Peyer's patch (tissue), 4 donors: ENCODE results near the gene SLC7A9. TPM values are rescaled to one million over a fixed set of nuclear protein-coding genes. Genes with fewer than 3 reads are reported as not detected.

ENCODE experiments used
- DNase-seq, 3 donors: peaks; one replicate each; pipeline ENCODE4 v3.0.0-alpha.2; 2017 to 2019
- H3K27ac ChIP-seq, 4 donors: fragments of 200-600 bp; sonication (generic); one replicate each; pipeline ENCODE4 v1.5.1; 2016 to 2019
- H3K27me3 ChIP-seq, 2 donors: fragments of 200-600 bp; sonication (generic); one replicate each; pipeline ENCODE4 v1.5.1; 2019
- H3K36me3 ChIP-seq, 3 donors: fragments of 200-600 bp; sonication (generic); one replicate each; pipeline ENCODE4 v1.5.1; 2016 to 2019
- H3K4me1 ChIP-seq, 4 donors: fragments of 200-600 bp; sonication (generic); one replicate each; pipeline ENCODE4 v1.5.1; 2016 to 2019
- H3K4me3 ChIP-seq, 4 donors: fragments of 200-600 bp; sonication (generic); 1 replicate in 3 of 4; 2 replicates in 1 of 4; pipeline ENCODE4 v1.5.1; 2016 to 2019; ENCODE audit warnings: mild to moderate bottlenecking in 1 of 4
- H3K9me3 ChIP-seq, 4 donors: fragments of 200-600 bp; sonication (generic); one replicate each; pipeline ENCODE4 v1.5.1; 2016 to 2019; ENCODE audit warnings: mild to moderate bottlenecking in 1 of 4
- POLR2A ChIP-seq, 2 donors: fragments of 450-650 bp; IDR thresholded peaks; one replicate each; pipeline ENCODE4 v1.5.1; 2017; ENCODE audit warnings: antibody characterized with exemption in 2 of 2, mild to moderate bottlenecking in 2 of 2, moderate library complexity in 2 of 2
- total RNA-seq, 4 donors: library from RNA; depleted of rRNA; stranded (reverse); fragments of >200 nt; gene quantifications; one replicate each; pipeline ENCODE4 v1.1.0, GENCODE V29; 2016
- TF ChIP-seq, protein P1 (sequence below), 6 experiments: fragments of 450-650 bp in 4 of 6; fragments of 200-600 bp in 2 of 6; sonication (generic) in 1 of 6; IDR thresholded peaks; one replicate each; pipeline ENCODE4 v1.5.1; 2017 to 2019; ENCODE audit warnings: antibody characterized with exemption in 6 of 6, mild to moderate bottlenecking in 3 of 6, moderate library complexity in 1 of 6

Gene SLC7A9
- total RNA-seq, 4 donors from 2014 or later, result 22.3 to 1,183 (median 609) TPM

GRCh38 chr19:32911467-32911866 lies 41.9 kb upstream of the SLC7A9 start:
- Histone ChIP-seq H3K27ac (no peak overlapping the region), H3K4me1 (no peaks in the 10 kb centered on the region), H3K27me3 (no peaks in the 10 kb centered on the region), H3K4me3 (no peak overlapping the region), H3K36me3 (peaks cover 0 to 16% (median 0%) of the 10 kb centered on the region in 3 donors), H3K9me3 (no peaks in the 10 kb centered on the region)
- no peak for TF ChIP-seq POLR2A (IDR thresholded peaks at IDR 0.05)
- TF ChIP-seq, protein P1, sequence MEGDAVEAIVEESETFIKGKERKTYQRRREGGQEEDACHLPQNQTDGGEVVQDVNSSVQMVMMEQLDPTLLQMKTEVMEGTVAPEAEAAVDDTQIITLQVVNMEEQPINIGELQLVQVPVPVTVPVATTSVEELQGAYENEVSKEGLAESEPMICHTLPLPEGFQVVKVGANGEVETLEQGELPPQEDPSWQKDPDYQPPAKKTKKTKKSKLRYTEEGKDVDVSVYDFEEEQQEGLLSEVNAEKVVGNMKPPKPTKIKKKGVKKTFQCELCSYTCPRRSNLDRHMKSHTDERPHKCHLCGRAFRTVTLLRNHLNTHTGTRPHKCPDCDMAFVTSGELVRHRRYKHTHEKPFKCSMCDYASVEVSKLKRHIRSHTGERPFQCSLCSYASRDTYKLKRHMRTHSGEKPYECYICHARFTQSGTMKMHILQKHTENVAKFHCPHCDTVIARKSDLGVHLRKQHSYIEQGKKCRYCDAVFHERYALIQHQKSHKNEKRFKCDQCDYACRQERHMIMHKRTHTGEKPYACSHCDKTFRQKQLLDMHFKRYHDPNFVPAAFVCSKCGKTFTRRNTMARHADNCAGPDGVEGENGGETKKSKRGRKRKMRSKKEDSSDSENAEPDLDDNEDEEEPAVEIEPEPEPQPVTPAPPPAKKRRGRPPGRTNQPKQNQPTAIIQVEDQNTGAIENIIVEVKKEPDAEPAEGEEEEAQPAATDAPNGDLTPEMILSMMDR (IDR thresholded peaks at IDR 0.05), result no peak
- no peak for DNase-seq

DNA sequence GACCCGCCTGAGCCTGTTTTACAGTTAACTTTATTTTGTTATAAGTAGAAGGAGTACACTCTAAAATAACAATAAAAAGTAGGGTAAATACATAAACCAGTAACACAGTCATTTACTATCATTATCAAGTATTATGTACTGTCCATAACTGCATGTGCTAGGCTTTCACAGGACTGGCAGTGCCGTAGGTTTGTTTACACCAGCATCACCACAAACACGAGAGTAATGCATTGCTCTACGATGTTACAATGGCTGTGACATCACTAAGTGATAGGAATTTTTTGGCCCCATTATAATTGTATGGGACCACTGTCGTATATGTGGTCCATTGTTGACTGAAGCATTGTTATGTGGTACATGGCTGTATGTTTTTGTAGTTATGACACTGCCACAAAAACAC lies 41.3 kb upstream of the SLC7A9 start:
- TF ChIP-seq, protein P1 (IDR thresholded peaks at IDR 0.05), result no peak
- TF ChIP-seq POLR2A (IDR thresholded peaks at IDR 0.05), result no peak
- peaks cover 0 to 16% (median 0%) of the 10 kb centered on the region in 3 donors for H3K36me3 ChIP-seq

GRCh38 chr19:32910094-32910493 lies 40.5 kb upstream of the SLC7A9 start:
- Histone ChIP-seq H3K9me3 (no peaks in the 10 kb centered on the region), H3K27me3 (no peaks in the 10 kb centered on the region), H3K27ac (no peak overlapping the region), H3K4me1 (no peaks in the 10 kb centered on the region), H3K36me3 (peaks cover 0 to 14% (median 0%) of the 10 kb centered on the region in 3 donors), H3K4me3 (no peak overlapping the region)
- no peak for DNase-seq
- TF ChIP-seq POLR2A (IDR thresholded peaks at IDR 0.05), result no peak
- TF ChIP-seq, protein P1 (IDR thresholded peaks at IDR 0.05), result no peak

More for the DNA sequence above, 41.3 kb upstream of the SLC7A9 start:
- H3K9me3 ChIP-seq, result no peaks in the 10 kb centered on the region
- H3K4me1 ChIP-seq, result no peaks in the 10 kb centered on the region
- DNase-seq, result no peak
- no peak overlapping the region for H3K4me3 ChIP-seq
- no peaks in the 10 kb centered on the region for H3K27me3 ChIP-seq
- H3K27ac ChIP-seq, result no peak overlapping the region

DNA sequence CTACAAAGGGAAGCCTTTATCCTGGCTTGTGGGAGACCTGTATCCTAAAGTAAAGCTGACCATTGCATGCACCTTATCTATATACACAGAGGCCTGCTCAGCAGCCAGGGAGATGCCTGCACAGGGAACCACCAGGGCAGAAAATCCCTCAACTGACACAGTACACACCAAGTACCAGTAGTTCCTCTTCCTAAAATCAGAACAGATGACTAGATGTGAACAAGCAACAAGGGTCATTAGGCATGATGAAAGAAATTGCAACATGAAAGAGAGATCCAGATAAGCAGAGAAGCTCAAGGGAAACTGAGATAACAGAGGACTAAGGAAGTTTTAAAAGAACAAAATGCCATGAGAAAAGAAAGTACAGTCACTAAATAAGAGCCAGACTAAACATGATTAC lies 39.7 kb upstream of the SLC7A9 start:
- TF ChIP-seq POLR2A (IDR thresholded peaks at IDR 0.05), result no peak
- TF ChIP-seq, protein P1 (IDR thresholded peaks at IDR 0.05), result no peak

GRCh38 chr19:32908641-32909190 lies 39.1 kb upstream of the SLC7A9 start:
- peaks cover 0 to 12% (median 0%) of the 10 kb centered on the region in 3 donors for H3K36me3 ChIP-seq
- no peak for DNase-seq
- H3K27me3 ChIP-seq, result no peaks in the 10 kb centered on the region
- no peaks in the 10 kb centered on the region for H3K9me3 ChIP-seq
- TF ChIP-seq, protein P1 (IDR thresholded peaks at IDR 0.05), result no peak
- TF ChIP-seq POLR2A (IDR thresholded peaks at IDR 0.05), result no peak
- no peak overlapping the region for H3K27ac ChIP-seq
- H3K4me3 ChIP-seq, result no peak overlapping the region
- H3K4me1 ChIP-seq, result no peaks in the 10 kb centered on the region

More for the DNA sequence above, 39.7 kb upstream of the SLC7A9 start:
- DNase-seq, result no peak
- Histone ChIP-seq H3K4me1 (no peaks in the 10 kb centered on the region), H3K4me3 (no peak overlapping the region), H3K27ac (no peak overlapping the region), H3K36me3 (peaks cover 0 to 12% (median 0%) of the 10 kb centered on the region in 3 donors), H3K9me3 (no peaks in the 10 kb centered on the region), H3K27me3 (no peaks in the 10 kb centered on the region)
